Stimulated activated CD8-positive, alpha-beta memory T cell treated with anti-CD3 and anti-CD28 coated beads, Interleukin-15, amount 100 ng/mL, for 4 hours (primary cell): ENCODE data around the gene PRKAG2.
"Not testable (repeated sequence)": the region's sequence is repeated elsewhere in the genome, so short reads cannot be mapped to it uniquely, and the experiment has no call there.

Source experiments
- DNase-seq, 2 donors: peaks; one replicate each; pipeline ENCODE4 v3.0.0-alpha.2; 2020; ENCODE audit warnings: low read depth in 2 of 2

Gene PRKAG2

GRCh38 chr7:151851145-151851751 is 25.7 kb downstream of the PRKAG2 start:
- no peak for DNase-seq

GRCh38 chr7:151850491-151851124 is 26.3 kb downstream of the PRKAG2 start:
- DNase-seq: no peak

GRCh38 chr7:151849879-151850260 is 27.0 kb downstream of the PRKAG2 start:
- no peak for DNase-seq

GRCh38 chr7:151849008-151849878 is 27.7 kb downstream of the PRKAG2 start:
- DNase-seq: no peak

GRCh38 chr7:151847681-151848081 is 29.2 kb downstream of the PRKAG2 start:
- DNase-seq: no peak

- DNase-seq: no peak
Measured at GRCh38 chr7:151847136-151847535, 29.8 kb downstream of the PRKAG2 start.

GRCh38 chr7:151845412-151846205 is 31.3 kb downstream of the PRKAG2 start:
- DNase-seq: no peak

GRCh38 chr7:151844825-151845200 is 32.1 kb downstream of the PRKAG2 start:
- DNase-seq: no peak

- DNase-seq: no peak
Measured at GRCh38 chr7:151844071-151844824, 32.7 kb downstream of the PRKAG2 start.

GRCh38 chr7:151843181-151843580 is 33.7 kb downstream of the PRKAG2 start:
- no peak for DNase-seq

GRCh38 chr7:151841395-151842051 is 35.4 kb downstream of the PRKAG2 start:
- not testable (repeated sequence) for DNase-seq

- DNase-seq: no peak
Measured at GRCh38 chr7:151840088-151840910, 36.6 kb downstream of the PRKAG2 start.

- no peak for DNase-seq
Measured at GRCh38 chr7:151839451-151839921, 37.4 kb downstream of the PRKAG2 start.

GRCh38 chr7:151838861-151839381 is 38.0 kb downstream of the PRKAG2 start:
- DNase-seq: peak; percentile 5 to 29

GRCh38 chr7:151838072-151838471 is 38.8 kb downstream of the PRKAG2 start:
- no peak for DNase-seq

GRCh38 chr7:151837285-151838042 is 39.5 kb downstream of the PRKAG2 start:
- DNase-seq: no peak

GRCh38 chr7:151836927-151837205 is 40.0 kb downstream of the PRKAG2 start:
- DNase-seq: no peak

- DNase-seq: no peak
Measured at GRCh38 chr7:151836191-151836926, 40.6 kb downstream of the PRKAG2 start.
